GM15510 (cell line): Measurements from ENCODE around the gene OCIAD2.

Experiments used
- POLR2A ChIP-seq: IDR thresholded peaks from 3 replicates; pipeline ENCODE4 v1.6.1; 2011; ENCODE audit warnings: borderline replicate concordance; ENCODE audit not compliant: insufficient read length; ENCODE audit errors: extremely low read depth

OCIAD2 gene

DNA sequence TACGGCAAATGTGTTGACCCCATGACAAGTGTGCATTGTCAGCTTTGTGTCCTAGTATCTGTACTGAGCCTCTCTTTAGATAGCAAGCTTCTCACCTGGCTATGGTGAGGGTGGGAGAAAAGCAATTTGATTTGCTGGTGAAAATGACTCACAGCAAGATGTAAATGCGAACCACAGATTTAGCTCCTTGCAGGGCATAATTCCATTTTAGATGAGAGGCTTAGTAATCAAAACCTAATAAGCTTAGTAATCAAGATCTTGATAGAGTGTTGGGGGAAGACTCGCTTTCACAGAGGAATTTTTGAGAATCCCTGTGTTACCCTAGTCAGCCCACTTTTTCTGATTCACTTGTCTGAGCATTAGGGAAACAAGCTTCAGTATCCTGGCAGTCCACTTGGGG is 7.7 kb upstream of the OCIAD2 start:
- TF ChIP-seq POLR2A, result no peak

DNA sequence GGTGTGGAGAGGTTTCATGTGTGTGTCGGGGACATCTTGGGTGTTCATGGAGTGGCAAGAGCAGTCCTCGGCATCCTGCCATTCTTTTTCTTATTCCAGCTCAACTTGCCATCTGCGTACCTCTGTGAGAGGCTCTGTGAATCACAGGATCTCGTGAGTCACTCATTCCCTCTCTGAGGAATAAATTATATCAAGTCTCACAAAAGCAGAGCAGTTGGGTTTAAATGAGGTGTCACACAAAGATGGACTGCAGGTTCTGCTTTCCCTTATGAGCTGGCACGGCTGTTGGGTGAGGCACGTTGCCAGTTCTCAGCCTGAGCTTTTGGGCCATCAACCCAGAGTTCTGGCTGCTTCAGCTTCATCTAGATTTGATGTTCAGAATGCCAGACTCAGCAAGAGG is 6.8 kb upstream of the OCIAD2 start:
- TF ChIP-seq POLR2A, result no peak

GRCh38 chr4:48912349-48912748 is 5.8 kb upstream of the OCIAD2 start:
- no peak for TF ChIP-seq POLR2A

- TF ChIP-seq POLR2A, result no peak
These were observed 3.9 kb upstream of the OCIAD2 start for GRCh38 chr4:48910511-48910910.

DNA sequence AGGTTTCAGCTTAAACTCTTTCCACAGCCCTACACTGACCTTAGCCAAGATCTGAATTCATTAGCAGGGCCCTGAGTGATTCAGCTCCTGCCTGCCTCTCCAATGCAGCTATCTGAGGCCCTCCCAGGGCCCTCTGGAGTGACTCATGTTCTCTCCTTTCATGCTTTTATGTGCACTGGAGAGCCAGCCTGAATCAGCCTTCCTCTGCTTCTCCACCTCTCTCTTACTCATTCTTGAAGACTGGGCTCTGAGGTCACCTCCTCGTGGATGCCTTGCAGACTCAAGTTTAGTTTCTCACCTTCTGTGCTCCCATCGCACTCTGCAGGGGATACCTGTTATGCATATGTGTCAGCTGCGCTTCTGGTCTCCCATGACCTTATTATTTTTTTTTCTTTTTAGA is 3.1 kb upstream of the OCIAD2 start:
- no peak for TF ChIP-seq POLR2A

DNA sequence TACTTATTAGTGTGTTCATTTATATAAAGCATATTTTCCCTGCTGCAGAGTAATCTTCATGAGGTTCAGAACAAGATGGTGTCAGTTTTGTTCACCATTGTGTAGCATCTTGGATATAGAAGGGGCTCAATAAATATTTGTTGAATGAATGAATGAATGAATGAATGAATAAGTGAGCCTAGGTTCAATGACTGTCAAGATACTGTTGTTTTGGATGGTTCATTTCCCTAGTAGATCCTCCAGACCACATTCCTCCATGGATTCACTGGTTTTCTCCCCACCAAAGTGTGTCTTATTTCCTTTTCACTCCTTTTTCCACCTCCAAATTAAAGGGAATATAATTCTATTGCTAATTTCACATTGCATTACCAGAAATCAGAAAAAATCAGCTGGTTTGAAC is 2.1 kb upstream of the OCIAD2 start:
- TF ChIP-seq POLR2A, result no peak

- TF ChIP-seq POLR2A, result no peak
These were observed 1.3 kb upstream of the OCIAD2 start for GRCh38 chr4:48907706-48908477.

GRCh38 chr4:48905363-48906015 is 1.1 kb downstream of the OCIAD2 start:
- TF ChIP-seq POLR2A, result no peak

GRCh38 chr4:48904541-48905142 is 1.9 kb downstream of the OCIAD2 start:
- no peak for TF ChIP-seq POLR2A

GRCh38 chr4:48904101-48904500 is 2.5 kb downstream of the OCIAD2 start:
- TF ChIP-seq POLR2A, result no peak

DNA sequence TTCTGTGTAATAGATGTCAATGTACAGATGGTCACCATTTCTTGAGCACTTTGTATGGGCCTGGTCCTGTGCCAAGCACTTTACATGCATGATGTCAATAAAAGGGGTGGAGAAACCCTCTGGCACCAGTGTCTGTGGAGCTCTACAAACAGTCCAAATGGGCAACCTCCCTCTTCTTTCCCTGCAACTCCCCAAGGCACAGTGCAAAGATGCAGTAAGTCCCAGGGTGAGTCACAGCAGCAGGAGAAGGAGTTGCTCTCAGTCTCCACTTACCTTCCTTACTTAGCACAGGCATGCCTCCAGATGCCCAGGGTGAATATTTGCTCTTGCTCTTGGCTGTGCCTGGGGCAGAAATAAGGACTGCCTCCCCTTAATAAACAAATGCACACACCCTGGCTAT is 4.3 kb downstream of the OCIAD2 start:
- TF ChIP-seq POLR2A, result no peak

- no peak for TF ChIP-seq POLR2A
These were observed 5.4 kb downstream of the OCIAD2 start for GRCh38 chr4:48901196-48901595.

DNA sequence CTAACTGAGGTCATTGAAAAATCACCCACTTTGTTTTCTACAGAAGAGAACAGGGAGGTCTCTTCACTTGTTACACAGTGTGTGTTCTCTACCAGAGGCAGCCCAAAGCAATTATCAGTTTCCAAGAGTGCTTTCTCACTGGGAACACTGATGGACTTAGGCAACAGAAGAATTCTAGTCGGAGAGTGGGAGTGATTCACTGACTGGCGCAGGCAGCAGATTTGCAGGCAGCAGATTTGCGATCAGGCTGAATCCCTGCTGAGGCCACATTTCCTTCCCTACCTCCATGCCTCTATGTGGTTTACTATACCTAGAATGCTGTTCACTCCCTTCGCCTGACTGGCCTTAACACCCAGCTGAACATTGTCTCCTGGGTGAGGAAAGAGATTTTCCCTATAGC is 6.6 kb downstream of the OCIAD2 start:
- TF ChIP-seq POLR2A, result no peak

- TF ChIP-seq POLR2A, result no peak
These were observed 7.2 kb downstream of the OCIAD2 start for GRCh38 chr4:48899432-48899749.

DNA sequence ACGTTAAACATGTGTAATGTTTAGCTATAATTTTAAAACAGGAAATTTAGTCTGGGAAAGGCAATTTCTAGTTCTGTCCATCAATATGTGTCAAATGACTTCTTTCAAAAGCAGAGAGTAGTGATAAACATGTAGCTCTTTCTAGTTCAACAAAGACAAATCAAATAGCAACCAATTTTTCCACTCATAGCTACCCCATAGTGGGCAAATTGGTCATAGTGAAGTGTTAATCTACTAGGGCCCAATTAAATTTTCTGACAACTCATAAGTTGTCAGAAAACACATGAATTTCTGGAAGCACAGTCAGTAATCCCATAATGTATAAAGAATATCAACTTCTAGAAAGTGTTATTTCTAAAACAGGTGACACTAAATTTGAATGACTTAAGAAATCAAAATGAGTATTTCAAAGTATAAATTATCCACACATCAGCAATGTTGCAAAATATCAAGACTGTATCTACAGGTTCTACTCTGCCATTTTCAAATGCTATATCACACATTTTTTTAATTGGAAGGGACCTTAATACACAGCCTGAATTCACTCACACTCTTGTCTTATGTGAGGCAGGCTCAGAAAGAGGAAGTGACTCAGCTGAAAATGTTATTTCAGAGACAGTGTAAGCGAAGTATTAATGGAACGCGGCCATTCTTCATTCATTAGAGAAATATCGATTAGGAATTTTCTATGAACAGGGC is 7.7 kb downstream of the OCIAD2 start:
- no peak for TF ChIP-seq POLR2A
